SK-N-SH treated with all-trans-retinoic acid at 6 μM for 48 hours (cell line): ENCODE results near the gene SUSD5.

ENCODE experiments used
- ARNTL ChIP-seq: fragments of 450-650 bp; formaldehyde crosslinking; IDR thresholded peaks from 2 replicates; pipeline ENCODE4 v1.5.0; 2020; ENCODE audit warnings: low read depth, mild to moderate bottlenecking, moderate library complexity, borderline replicate concordance
- BACH2 ChIP-seq: fragments of 250-450 bp; sonication (Bioruptor Pico); IDR thresholded peaks from 2 replicates; pipeline ENCODE4 v1.9.0; 2021; ENCODE audit warnings: mild to moderate bottlenecking, borderline replicate concordance
- CREB5 ChIP-seq: fragments of 250-450 bp; sonication (Bioruptor Pico); IDR thresholded peaks from 2 replicates; pipeline ENCODE4 v1.5.1; 2020; ENCODE audit warnings: low read depth, mild to moderate bottlenecking, moderate library complexity
- CSRNP3 ChIP-seq: fragments of 250-450 bp; sonication (Bioruptor Pico); IDR thresholded peaks from 2 replicates; pipeline ENCODE4 v1.5.1; 2021; ENCODE audit warnings: mild to moderate bottlenecking, moderate library complexity
- ESRRG ChIP-seq: fragments of 250-450 bp; sonication (Bioruptor Pico); IDR thresholded peaks from 2 replicates; pipeline ENCODE4 v1.6.1; 2021; ENCODE audit warnings: mild to moderate bottlenecking
- PATZ1 ChIP-seq: fragments of 250-450 bp; sonication (Bioruptor Pico); IDR thresholded peaks from 2 replicates; pipeline ENCODE4 v1.8.0; 2020; ENCODE audit warnings: mild to moderate bottlenecking, moderate library complexity, borderline replicate concordance
- PPARA ChIP-seq: fragments of 250-450 bp; sonication (Bioruptor Pico); IDR thresholded peaks from 2 replicates; pipeline ENCODE4 v1.5.0; 2020; ENCODE audit warnings: mild to moderate bottlenecking, borderline replicate concordance
- ZFP3 ChIP-seq: fragments of 250-450 bp; sonication (Bioruptor Pico); IDR thresholded peaks from 2 replicates; pipeline ENCODE4 v1.5.0; 2020; ENCODE audit warnings: mild to moderate bottlenecking, moderate library complexity
- ZFP30 ChIP-seq: fragments of 450-650 bp; formaldehyde crosslinking; IDR thresholded peaks from 2 replicates; pipeline ENCODE4 v1.5.0; 2022; ENCODE audit warnings: mild to moderate bottlenecking, moderate library complexity

- TF ChIP-seq ZFP30 (CRISPR knock-in tag) = no peak
- TF ChIP-seq ARNTL (CRISPR knock-in tag) = no peak
- no peak for TF ChIP-seq PPARA (CRISPR knock-in tag)
- TF ChIP-seq CREB5 = no peak
- TF ChIP-seq ESRRG = no peak
- TF ChIP-seq PATZ1 (CRISPR knock-in tag) = no peak
- TF ChIP-seq ZFP3 (CRISPR knock-in tag) = no peak
- no peak for TF ChIP-seq BACH2 (CRISPR knock-in tag)
- TF ChIP-seq CSRNP3 (CRISPR knock-in tag) = no peak
These were observed 15.7 kb downstream of the SUSD5 start for GRCh38 chr3:33202711-33203457.
